ENCODE data around the gene PPP2R5A. TPM values are rescaled to one million over a fixed set of nuclear protein-coding genes. Genes with fewer than 3 reads are reported as not detected.

Gene PPP2R5A
- polyA plus RNA-seq, 2 donors, result 29.0 to 37.3 TPM

Other genes starting within 250 kb of the PPP2R5A start
- gene INTS7, start 249.9 kb upstream of the PPP2R5A start, polyA plus RNA-seq, result 1 to 10 TPM; 5.9 to 8.1 TPM
- gene DTL, start 249.7 kb upstream of the PPP2R5A start, polyA plus RNA-seq, result 1 to 10 TPM; 1.6 to 3.4 TPM
- gene PACC1, start 129.5 kb downstream of the PPP2R5A start, polyA plus RNA-seq, result 1 to 10 TPM; 3.6 to 4.1 TPM
- 10 to 100 TPM; 38.5 to 39.9 TPM for gene NENF, start 147.5 kb downstream of the PPP2R5A start, polyA plus RNA-seq

Data from esophagus (tissue), 2 donors.